GM13976 (cell line): ENCODE data around the gene PCBP3.
"Not testable (repeated sequence)": the region's sequence is repeated elsewhere in the genome, so short reads cannot be mapped to it uniquely, and the experiment has no call there.

Experiments used
- DNase-seq: peaks from one replicate; pipeline ENCODE4 v3.0.0; 2012; ENCODE audit warnings: low spot score
- in situ Hi-C: fragments of 300-500 bp; cut with MboI; formaldehyde crosslinking; loops from one replicate; pipeline ENCODE4 v1.12.0; 2022; ENCODE audit warnings: low sequenced_read_pairs, mixed read lengths, inconsistent platforms; ENCODE audit not compliant: unreplicated experiment
- TF ChIP-seq, protein P1 (sequence below): IDR thresholded peaks from 2 replicates; pipeline ENCODE4 v1.5.1; 2012; ENCODE audit warnings: borderline replicate concordance, mild to moderate bottlenecking; ENCODE audit not compliant: insufficient read depth; ENCODE audit errors: extremely low read depth, missing control alignments, control extremely low read depth

The PCBP3 gene

DNA sequence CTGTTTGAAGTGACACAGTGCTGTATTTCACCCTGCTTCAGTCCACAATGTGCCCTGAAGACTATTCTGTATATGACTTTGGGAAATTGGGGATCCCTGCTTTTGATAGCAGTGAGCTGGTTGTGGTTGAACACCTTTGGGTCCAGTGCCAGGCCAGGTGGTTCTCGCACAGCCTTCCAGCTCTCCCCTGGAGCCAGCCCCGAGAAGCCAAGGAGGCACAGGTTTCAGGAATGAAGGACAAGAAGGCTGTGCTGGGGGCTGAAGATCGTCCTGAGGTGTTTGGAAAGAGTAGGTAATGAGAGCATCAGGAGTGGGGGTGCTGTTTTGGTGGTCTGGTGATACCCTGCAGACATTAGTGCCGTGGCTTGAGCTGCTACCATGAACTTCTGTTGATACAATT, 206.7 kb downstream of the PCBP3 start:
- TF ChIP-seq, protein P1, sequence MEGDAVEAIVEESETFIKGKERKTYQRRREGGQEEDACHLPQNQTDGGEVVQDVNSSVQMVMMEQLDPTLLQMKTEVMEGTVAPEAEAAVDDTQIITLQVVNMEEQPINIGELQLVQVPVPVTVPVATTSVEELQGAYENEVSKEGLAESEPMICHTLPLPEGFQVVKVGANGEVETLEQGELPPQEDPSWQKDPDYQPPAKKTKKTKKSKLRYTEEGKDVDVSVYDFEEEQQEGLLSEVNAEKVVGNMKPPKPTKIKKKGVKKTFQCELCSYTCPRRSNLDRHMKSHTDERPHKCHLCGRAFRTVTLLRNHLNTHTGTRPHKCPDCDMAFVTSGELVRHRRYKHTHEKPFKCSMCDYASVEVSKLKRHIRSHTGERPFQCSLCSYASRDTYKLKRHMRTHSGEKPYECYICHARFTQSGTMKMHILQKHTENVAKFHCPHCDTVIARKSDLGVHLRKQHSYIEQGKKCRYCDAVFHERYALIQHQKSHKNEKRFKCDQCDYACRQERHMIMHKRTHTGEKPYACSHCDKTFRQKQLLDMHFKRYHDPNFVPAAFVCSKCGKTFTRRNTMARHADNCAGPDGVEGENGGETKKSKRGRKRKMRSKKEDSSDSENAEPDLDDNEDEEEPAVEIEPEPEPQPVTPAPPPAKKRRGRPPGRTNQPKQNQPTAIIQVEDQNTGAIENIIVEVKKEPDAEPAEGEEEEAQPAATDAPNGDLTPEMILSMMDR, result no peak

DNA sequence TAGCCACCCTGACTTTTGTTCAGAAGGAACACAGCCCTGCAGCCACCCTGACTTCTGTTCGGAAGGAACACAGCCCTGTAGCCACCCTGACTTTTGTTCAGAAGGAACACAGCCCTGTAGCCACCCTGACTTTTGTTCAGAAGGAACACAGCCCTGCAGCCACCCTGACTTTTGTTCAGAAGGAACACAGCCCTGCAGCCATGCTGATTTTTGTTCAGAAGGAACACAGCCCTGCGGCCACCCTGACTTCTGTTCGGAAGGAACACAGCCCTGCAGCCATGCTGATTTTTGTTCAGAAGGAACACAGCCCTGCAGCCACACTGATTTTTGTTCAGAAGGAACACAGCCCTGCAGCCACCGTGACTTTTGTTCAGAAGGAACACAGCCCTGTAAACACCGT, 208.9 kb downstream of the PCBP3 start:
- in situ Hi-C loops, DNase-seq: not testable (repeated sequence)

More for the DNA sequence above, 206.7 kb downstream of the PCBP3 start:
- DNase-seq, result no peak
- in situ Hi-C loops, result no loop called here

DNA sequence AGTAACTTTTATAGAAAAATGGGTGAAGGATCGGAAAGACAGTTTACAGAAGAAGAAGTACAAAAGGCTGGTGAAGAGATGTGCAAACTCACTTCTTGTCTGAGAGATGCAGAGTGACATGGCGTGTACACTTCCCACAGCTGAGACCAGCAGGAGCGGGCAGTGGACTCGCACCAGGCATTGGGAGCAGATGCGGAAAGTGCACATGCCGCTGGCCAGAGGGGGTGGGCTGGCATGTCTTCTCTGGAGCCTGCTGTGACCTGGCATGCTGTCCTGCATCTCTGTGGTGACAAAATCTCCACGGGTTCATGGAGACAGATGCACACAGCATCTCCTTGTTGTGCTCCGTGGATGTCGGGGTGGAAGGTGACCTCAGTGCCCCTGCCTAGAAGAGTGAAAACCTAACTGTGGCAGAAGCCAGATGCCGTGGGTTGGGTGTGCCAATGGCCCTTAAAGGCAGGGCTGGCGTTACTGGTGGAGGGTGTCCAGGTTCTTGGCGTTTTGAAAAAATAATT, 209.4 kb downstream of the PCBP3 start:
- TF ChIP-seq, protein P1, result no peak
- in situ Hi-C loops, result no loop called here
- DNase-seq, result no peak

DNA sequence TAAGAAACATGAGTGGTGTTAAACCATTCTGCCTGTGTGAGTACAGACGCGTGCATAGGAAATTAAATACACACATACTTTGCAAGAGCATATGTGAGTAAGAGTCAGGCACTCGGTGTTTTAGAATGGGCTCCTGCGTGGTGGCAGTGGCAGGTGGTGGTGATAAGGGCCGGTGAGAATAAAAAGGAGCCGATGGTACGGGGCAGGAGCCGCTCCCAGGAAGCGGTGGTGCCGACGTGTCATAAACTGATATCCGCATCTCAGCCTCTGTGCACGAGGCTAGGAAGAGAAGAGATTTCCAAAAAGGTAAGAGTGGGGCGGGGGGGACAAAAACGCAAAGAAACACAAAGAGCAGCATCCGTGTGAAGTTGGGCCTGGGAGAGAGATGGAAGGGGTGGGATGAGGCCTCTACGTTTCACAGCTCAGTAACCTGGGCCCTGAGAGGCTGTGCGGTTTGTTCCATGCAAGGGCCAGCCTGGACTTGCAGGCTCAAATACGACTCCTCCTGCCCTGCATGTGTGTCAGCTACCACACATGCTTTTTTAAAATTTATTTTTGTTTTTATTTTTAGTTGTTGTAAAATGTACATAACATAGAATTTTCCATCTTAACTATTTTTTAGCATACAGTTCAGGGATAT, 210.3 kb downstream of the PCBP3 start:
- DNase-seq, result no peak
- TF ChIP-seq, protein P1, result no peak
- in situ Hi-C loops, result no loop called here

DNA sequence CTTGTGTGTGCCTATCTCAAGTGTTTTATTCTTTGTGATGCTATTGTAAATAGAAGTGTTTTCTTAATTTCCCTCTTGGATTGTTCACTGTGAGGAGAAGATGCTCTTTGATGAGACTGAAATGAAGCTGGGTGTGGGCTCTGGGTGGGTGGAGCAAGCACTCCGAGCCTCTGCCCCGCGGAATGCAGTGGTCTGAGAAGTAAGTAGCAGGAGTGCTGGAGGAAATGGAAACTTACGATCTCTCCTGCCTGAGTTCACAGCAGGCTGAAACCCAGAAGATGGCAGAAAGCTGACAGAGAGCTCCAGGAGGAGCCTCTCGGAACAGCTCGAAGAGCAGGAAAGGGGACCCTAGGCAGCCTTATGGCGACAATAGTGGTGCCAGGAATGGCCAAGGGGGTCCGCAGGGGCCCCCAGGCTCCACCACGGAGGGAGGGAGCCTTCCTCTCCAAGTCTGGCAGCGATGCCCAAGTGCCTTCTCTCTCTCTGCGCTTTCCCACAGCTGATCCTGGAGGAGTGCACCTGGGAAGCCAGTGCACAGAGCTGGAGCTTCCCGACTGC, 211.2 kb downstream of the PCBP3 start:
- in situ Hi-C loops, result no loop called here
- no peak for DNase-seq
- TF ChIP-seq, protein P1, result no peak

DNA sequence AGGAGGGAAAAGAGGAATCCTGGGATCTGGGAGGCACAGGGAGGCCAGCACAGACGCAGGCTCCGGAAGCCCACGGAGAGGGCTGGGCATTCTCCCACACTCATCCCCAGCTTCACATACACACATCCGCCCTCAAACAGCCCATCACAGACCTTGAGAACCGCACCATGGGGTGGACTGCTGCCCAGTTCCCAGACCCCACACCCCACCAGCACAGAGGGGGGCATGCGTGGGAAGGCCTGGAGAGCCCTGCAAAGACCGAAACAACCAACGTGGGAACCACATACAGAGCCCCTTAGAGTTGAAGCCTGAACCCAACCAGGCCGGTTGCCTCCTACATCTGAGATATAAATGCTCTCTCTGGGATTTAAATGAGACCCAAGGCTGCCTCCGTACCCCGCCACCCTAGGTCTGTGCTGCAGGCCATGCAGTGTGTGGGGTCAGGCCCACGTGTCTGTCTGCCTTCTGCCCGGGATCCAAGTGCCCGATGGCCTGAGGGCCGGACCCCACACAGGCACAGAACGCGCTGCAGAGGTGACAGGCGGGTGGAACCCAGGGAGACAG, 211.8 kb downstream of the PCBP3 start:
- DNase-seq, result no peak
- TF ChIP-seq, protein P1, result no peak
- in situ Hi-C loops, result no loop called here

DNA sequence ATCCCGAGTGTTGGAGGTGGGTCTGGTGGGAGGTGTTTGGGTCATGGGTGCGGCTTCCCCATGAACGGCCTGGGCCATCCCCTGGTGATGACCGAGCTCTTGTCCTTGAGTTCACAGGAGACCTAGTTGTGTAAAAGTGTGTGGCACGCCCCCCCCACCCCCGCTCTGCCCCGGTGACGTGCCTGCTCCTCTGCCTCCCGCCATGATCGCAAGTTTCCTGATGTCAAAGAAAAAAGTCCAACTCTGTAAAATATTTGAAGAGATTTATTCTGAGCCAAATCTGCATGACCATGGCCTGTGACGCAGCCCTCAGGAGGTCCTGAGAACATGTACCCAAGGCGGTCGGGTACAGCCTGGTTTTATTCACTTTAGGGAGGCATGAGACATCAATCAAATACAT, 212.9 kb downstream of the PCBP3 start:
- TF ChIP-seq, protein P1, result no peak
- in situ Hi-C loops, result no loop called here
- no peak for DNase-seq
